Loucy (cell line): ENCODE data around the gene ICAM4.

Experiments used
- H2AFZ ChIP-seq: fragments of 200-600 bp; sonication (generic); 2 replicates; pipeline ENCODE4 v1.6.0; 2016; ENCODE audit warnings: antibody characterized with exemption, mild to moderate bottlenecking, low read length, moderate library complexity
- H3F3A ChIP-seq: fragments of 200-600 bp; 2 replicates; pipeline ENCODE4 v1.6.0; 2016; ENCODE audit warnings: antibody characterized with exemption, low read depth, mild to moderate bottlenecking
- H3K27me3 ChIP-seq: fragments of 200-600 bp; sonication (generic); 2 replicates; pipeline ENCODE4 v1.6.1; 2014; ENCODE audit warnings: low read length, mild to moderate bottlenecking; ENCODE audit not compliant: insufficient read depth, poor library complexity, severe bottlenecking
- H3K36me3 ChIP-seq: fragments of 200-600 bp; sonication (generic); 2 replicates; pipeline ENCODE4 v1.6.1; 2016; ENCODE audit warnings: low read length; ENCODE audit not compliant: insufficient read depth
- H3K4me1 ChIP-seq: fragments of 200-600 bp; sonication (generic); 2 replicates; pipeline ENCODE4 v1.5.1; 2014; ENCODE audit warnings: low read length, mild to moderate bottlenecking; ENCODE audit not compliant: insufficient read depth, poor library complexity, severe bottlenecking
- H3K4me2 ChIP-seq: fragments of 200-600 bp; sonication (generic); 2 replicates; pipeline ENCODE4 v1.6.0; 2014; ENCODE audit warnings: antibody characterized with exemption, low read length, low read depth, mild to moderate bottlenecking; ENCODE audit not compliant: poor library complexity, severe bottlenecking
- H3K4me3 ChIP-seq: fragments of 200-600 bp; sonication (generic); 2 replicates; pipeline ENCODE4 v1.5.1; 2014; ENCODE audit warnings: low read length, mild to moderate bottlenecking, mixed read lengths; ENCODE audit not compliant: poor library complexity, severe bottlenecking
- H3K79me2 ChIP-seq: fragments of 200-600 bp; sonication (generic); 2 replicates; pipeline ENCODE4 v1.6.1; 2014; ENCODE audit warnings: low read length; ENCODE audit not compliant: insufficient read depth
- H3K9ac ChIP-seq: fragments of 200-600 bp; sonication (generic); 2 replicates; pipeline ENCODE4 v1.6.0; 2014; ENCODE audit warnings: mild to moderate bottlenecking, low read depth, low read length, moderate library complexity; ENCODE audit not compliant: poor library complexity, severe bottlenecking
- H3K9me2 ChIP-seq: fragments of 200-600 bp; sonication (generic); replicated peaks from 2 replicates; pipeline ENCODE4 v1.6.1; 2016; ENCODE audit warnings: low read depth, low read length, mixed read lengths
- H3K9me3 ChIP-seq: fragments of 200-600 bp; sonication (generic); 2 replicates; pipeline ENCODE4 v1.6.1; 2014; ENCODE audit warnings: mild to moderate bottlenecking, antibody characterized with exemption, low read length, low read depth; ENCODE audit not compliant: insufficient read depth
- H4K20me1 ChIP-seq: fragments of 200-600 bp; sonication (generic); 2 replicates; pipeline ENCODE4 v1.6.0; 2014; ENCODE audit warnings: antibody characterized with exemption, low read length, mild to moderate bottlenecking; ENCODE audit not compliant: insufficient read depth, poor library complexity, severe bottlenecking
- EZH2phosphoT487 ChIP-seq: fragments of 200-600 bp; IDR thresholded peaks from 2 replicates; pipeline ENCODE4 v1.6.1; 2018; ENCODE audit warnings: antibody characterized with exemption, mild to moderate bottlenecking, moderate library complexity, borderline replicate concordance
- TF ChIP-seq, protein P1 (sequence below): fragments of 200-600 bp; sonication (generic); conservative IDR thresholded peaks from 2 replicates; pipeline ENCODE4 v1.5.1; 2014; ENCODE audit warnings: mild to moderate bottlenecking, antibody characterized with exemption, low read length

The ICAM4 gene

DNA sequence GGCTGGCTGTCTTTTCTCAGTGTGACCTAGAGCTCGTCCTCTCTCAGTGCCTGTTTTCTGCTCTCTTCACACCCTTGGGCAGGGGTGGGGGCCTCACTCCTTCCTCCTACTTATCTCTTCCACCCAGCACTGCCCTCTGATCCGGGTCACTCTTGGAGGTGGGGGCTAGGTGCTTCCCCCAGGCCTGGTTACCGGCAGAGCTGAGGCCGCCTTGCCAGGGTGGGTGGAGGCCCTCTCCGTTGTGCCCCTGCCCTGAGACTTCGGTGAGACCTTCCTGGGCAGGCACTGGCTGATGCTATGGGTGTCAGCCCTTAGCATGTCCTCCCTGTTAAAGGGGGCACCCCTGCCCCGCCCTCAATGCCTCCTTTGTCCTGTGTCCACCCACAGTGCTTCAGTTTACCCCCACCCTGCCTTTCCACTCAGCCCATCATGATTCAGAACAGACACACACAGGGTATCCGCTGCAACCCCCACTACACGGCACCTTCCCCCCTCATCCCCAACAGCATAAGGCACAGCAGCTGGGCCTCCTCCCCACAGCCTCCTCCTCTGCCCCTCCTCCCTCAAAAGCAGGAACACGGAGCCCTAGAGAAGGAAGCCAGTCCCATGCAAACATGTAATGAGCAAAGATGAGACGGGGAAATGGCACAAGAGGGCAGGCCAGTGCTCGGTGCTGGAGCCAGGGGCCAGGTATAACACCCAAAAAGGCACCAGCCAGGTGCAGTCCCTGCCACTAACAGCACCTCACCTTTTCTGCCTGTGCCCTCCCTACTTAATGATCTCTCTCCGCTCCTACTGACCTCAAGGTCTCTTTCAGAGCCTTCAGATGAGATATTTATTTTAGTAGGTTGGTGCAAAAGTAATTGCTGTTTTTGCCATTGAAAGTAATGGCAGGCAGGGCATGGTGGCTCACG, 13.0 kb downstream of the ICAM4 start:
- TF ChIP-seq, protein P1, sequence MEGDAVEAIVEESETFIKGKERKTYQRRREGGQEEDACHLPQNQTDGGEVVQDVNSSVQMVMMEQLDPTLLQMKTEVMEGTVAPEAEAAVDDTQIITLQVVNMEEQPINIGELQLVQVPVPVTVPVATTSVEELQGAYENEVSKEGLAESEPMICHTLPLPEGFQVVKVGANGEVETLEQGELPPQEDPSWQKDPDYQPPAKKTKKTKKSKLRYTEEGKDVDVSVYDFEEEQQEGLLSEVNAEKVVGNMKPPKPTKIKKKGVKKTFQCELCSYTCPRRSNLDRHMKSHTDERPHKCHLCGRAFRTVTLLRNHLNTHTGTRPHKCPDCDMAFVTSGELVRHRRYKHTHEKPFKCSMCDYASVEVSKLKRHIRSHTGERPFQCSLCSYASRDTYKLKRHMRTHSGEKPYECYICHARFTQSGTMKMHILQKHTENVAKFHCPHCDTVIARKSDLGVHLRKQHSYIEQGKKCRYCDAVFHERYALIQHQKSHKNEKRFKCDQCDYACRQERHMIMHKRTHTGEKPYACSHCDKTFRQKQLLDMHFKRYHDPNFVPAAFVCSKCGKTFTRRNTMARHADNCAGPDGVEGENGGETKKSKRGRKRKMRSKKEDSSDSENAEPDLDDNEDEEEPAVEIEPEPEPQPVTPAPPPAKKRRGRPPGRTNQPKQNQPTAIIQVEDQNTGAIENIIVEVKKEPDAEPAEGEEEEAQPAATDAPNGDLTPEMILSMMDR: no peak
- no peak for TF ChIP-seq EZH2phosphoT487
- no peaks in the 10 kb centered on the region for H3K36me3 ChIP-seq
- no peaks in the 10 kb centered on the region for H4K20me1 ChIP-seq
- no peak overlapping the region for H3K4me3 ChIP-seq
- H3K79me2 ChIP-seq: no peaks in the 10 kb centered on the region
- no peaks in the 10 kb centered on the region for H3K9me2 ChIP-seq
- H3K9ac ChIP-seq: no peak overlapping the region
- H3K27me3 ChIP-seq: no peaks in the 10 kb centered on the region
- H3K9me3 ChIP-seq: no peaks in the 10 kb centered on the region
- H2AFZ ChIP-seq: peak overlapping the region; percentile 5; the same call in 1 of the 2 replicates
- no peak overlapping the region for H3K4me2 ChIP-seq
- no peaks in the 10 kb centered on the region for H3K4me1 ChIP-seq
- no peaks in the 10 kb centered on the region for H3F3A ChIP-seq

DNA sequence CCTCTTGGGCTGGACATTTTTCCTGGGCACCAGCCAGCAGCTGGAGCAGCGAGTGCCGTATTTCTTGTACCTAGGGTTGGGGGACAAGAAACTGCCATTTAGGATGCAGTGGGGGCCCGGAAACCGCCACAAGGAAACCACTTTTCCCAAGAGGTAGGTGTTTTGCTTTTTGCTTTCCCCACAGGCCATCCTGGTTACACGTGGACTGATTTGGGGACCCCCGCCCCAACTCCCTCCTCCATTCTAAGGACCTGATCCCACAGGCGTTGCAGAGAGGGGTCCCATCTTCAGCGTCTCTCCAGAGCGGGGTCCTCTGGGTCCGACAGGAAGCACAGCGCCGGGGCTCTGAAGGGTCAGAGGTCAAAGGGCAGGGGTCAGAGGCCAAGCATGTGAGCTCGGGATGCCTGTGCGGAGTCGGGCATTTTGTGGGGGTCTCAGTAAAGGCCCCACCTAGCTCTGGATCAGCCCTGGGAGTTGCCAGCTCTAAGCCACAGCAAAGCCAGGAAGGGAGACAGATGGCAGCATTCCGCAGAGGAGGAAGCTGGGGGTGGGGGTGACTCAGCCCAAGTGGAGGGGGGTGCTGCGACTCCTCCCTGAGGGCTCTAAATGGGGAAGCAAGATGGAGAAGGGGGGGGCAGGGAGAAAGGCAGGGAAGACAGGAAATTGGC, 18.5 kb downstream of the ICAM4 start:
- H2AFZ ChIP-seq: no peak overlapping the region
- H3K4me2 ChIP-seq: no peak overlapping the region
- no peaks in the 10 kb centered on the region for H3K9me2 ChIP-seq
- H3K79me2 ChIP-seq: no peaks in the 10 kb centered on the region
- H3K27me3 ChIP-seq: no peaks in the 10 kb centered on the region
- H3K36me3 ChIP-seq: no peaks in the 10 kb centered on the region
- H3F3A ChIP-seq: no peaks in the 10 kb centered on the region
- no peak overlapping the region for H3K4me3 ChIP-seq
- no peak overlapping the region for H3K9ac ChIP-seq
- no peaks in the 10 kb centered on the region for H4K20me1 ChIP-seq
- H3K4me1 ChIP-seq: no peaks in the 10 kb centered on the region
- no peak for TF ChIP-seq EZH2phosphoT487
- H3K9me3 ChIP-seq: no peaks in the 10 kb centered on the region

DNA sequence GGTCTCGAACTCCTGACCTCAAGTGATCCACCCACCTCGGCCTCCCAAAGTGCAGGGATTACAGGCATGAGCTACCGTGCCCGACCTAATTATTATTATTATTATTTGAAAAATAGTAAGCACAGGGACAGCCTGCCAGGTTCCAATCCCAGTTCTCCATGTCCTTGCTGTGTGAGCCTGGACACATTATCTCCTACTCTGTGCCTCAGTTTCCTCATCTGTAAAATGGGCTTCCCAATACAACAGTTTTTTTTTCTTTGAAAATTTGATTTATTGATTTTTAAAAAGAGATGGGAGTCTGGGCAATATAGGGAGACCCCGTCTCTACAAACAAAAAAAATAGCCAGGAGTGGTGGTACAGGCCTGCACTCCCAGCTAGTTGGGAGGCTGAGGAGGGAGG, 19.6 kb downstream of the ICAM4 start:
- no peaks in the 10 kb centered on the region for H3K4me1 ChIP-seq
- no peaks in the 10 kb centered on the region for H3K79me2 ChIP-seq
- H3K36me3 ChIP-seq: no peaks in the 10 kb centered on the region
- TF ChIP-seq, protein P1: no peak
- no peak for TF ChIP-seq EZH2phosphoT487
- H3K9me2 ChIP-seq: no peaks in the 10 kb centered on the region
- H3K9me3 ChIP-seq: no peaks in the 10 kb centered on the region
- H2AFZ ChIP-seq: no peak overlapping the region
- no peaks in the 10 kb centered on the region for H3K27me3 ChIP-seq
- H4K20me1 ChIP-seq: no peaks in the 10 kb centered on the region
- no peak overlapping the region for H3K4me3 ChIP-seq
- no peak overlapping the region for H3K9ac ChIP-seq
- H3K4me2 ChIP-seq: no peak overlapping the region
- H3F3A ChIP-seq: no peaks in the 10 kb centered on the region
